SH-SY5Y (cell line): ENCODE data around the gene ANO4.

ENCODE experiments used
- GATA2 ChIP-seq: IDR thresholded peaks from 2 replicates; pipeline ENCODE4 v1.6.1; 2011; ENCODE audit warnings: mild to moderate bottlenecking, low read depth, low read length
- GATA3 ChIP-seq: IDR thresholded peaks from 2 replicates; pipeline ENCODE4 v1.6.1; 2011; ENCODE audit warnings: low read depth, mild to moderate bottlenecking, low read length, moderate library complexity

- TF ChIP-seq GATA2 (no peak), GATA3 (no peak)
Observed at GRCh38 chr12:101115326-101115725, 320.8 kb downstream of the ANO4 start.
